ENCODE measurements around the gene LRP3. TPM values are rescaled to one million over a fixed set of nuclear protein-coding genes. Genes with fewer than 3 reads are reported as not detected.

The LRP3 gene
- total and polyA plus RNA-seq, 3 donors from 2014 or later = 21.8 to 50.9 (median 29.3) TPM

DNA sequence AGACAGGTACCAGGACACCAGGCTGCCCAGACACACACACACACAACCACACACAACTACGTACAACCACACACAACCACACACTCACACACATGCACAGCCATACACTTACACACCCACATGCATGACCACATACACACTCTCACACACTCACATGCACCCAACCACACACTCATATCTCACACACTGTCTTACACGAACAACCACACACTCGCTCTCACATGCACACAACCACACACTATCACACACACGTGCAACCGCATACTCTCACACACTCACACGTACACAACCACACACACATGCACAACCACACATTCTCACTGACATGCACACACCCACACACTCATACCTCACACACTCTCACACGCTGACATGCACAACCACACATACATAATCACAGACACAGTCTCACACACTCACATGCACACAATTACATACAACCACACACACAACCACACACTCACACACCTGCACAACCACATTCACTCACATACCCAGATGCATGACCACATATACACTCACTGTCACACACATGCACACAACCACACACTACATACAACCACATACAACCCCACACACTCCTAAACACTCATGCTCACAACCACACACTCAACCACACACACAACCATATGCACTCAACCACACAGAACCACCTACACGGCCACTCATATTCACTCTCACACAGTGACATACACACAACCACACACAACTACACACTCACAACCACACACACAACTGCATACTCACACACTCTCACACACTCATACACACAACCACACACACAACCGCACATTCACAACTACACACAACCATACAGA, 39.1 kb downstream of the LRP3 start:
- DNase-seq = no peak
- no peak overlapping the region for H3K27ac ChIP-seq
- no peaks in the 10 kb centered on the region for H3K9me3 ChIP-seq
- intact Hi-C loops (cut with DNase I; ENCODE audit: low total_unique reads) = loop anchor here (10.0 kb wide), 1 partner anchor 542 kb away; no protein-coding TSS in a partner anchor
- no peak overlapping the region for H3K4me3 ChIP-seq
- 73 to 90% methylated on average over 9 of the region's 9 CpGs for WGBS, 2 donors
- H3K36me3 ChIP-seq (ENCODE audit: low read depth, missing control alignments) = no peaks in the 10 kb centered on the region
- TF ChIP-seq, protein P1, sequence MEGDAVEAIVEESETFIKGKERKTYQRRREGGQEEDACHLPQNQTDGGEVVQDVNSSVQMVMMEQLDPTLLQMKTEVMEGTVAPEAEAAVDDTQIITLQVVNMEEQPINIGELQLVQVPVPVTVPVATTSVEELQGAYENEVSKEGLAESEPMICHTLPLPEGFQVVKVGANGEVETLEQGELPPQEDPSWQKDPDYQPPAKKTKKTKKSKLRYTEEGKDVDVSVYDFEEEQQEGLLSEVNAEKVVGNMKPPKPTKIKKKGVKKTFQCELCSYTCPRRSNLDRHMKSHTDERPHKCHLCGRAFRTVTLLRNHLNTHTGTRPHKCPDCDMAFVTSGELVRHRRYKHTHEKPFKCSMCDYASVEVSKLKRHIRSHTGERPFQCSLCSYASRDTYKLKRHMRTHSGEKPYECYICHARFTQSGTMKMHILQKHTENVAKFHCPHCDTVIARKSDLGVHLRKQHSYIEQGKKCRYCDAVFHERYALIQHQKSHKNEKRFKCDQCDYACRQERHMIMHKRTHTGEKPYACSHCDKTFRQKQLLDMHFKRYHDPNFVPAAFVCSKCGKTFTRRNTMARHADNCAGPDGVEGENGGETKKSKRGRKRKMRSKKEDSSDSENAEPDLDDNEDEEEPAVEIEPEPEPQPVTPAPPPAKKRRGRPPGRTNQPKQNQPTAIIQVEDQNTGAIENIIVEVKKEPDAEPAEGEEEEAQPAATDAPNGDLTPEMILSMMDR (IDR thresholded peaks at IDR 0.05) = no peak
- TF ChIP-seq POLR2A (IDR thresholded peaks at IDR 0.05) = no peak
- H3K4me1 ChIP-seq = no peaks in the 10 kb centered on the region
- H3K27me3 ChIP-seq = no peaks in the 10 kb centered on the region

- Histone ChIP-seq H3K9me3 (no peaks in the 10 kb centered on the region), H3K36me3 (ENCODE audit: low read depth, missing control alignments) (no peaks in the 10 kb centered on the region), H3K27ac (no peak overlapping the region), H3K4me1 (no peaks in the 10 kb centered on the region), H3K4me3 (no peak overlapping the region), H3K27me3 (no peaks in the 10 kb centered on the region)
- TF ChIP-seq, protein P1 (IDR thresholded peaks at IDR 0.05) = no peak
- TF ChIP-seq POLR2A (IDR thresholded peaks at IDR 0.05) = no peak
- WGBS, 2 donors = 78 to 79% methylated on average over 8 of the region's 8 CpGs
- no peak for DNase-seq
- intact Hi-C loops (cut with DNase I; ENCODE audit: low total_unique reads) = loop anchor here (10.0 kb wide), 1 partner anchor 541 kb away; no protein-coding TSS in a partner anchor
Observed at GRCh38 chr19:33234092-33234491, 40.0 kb downstream of the LRP3 start.

GRCh38 chr19:33234736-33235135, 40.6 kb downstream of the LRP3 start:
- TF ChIP-seq POLR2A (IDR thresholded peaks at IDR 0.05) = no peak
- TF ChIP-seq, protein P1 (IDR thresholded peaks at IDR 0.05) = no peak
- Histone ChIP-seq H3K36me3 (ENCODE audit: low read depth, missing control alignments) (no peaks in the 10 kb centered on the region), H3K4me1 (no peaks in the 10 kb centered on the region), H3K27me3 (no peaks in the 10 kb centered on the region), H3K9me3 (no peaks in the 10 kb centered on the region), H3K4me3 (no peak overlapping the region), H3K27ac (no peak overlapping the region)
- WGBS, 2 donors = 63 to 70% methylated on average over 2 to 9 of the region's 9 CpGs
- intact Hi-C loops (cut with DNase I; ENCODE audit: low total_unique reads) = loop anchor here (5.0 to 10.0 kb wide), 2 partner anchors 173 to 540 kb away; no protein-coding TSS in a partner anchor
- DNase-seq = no peak

DNA sequence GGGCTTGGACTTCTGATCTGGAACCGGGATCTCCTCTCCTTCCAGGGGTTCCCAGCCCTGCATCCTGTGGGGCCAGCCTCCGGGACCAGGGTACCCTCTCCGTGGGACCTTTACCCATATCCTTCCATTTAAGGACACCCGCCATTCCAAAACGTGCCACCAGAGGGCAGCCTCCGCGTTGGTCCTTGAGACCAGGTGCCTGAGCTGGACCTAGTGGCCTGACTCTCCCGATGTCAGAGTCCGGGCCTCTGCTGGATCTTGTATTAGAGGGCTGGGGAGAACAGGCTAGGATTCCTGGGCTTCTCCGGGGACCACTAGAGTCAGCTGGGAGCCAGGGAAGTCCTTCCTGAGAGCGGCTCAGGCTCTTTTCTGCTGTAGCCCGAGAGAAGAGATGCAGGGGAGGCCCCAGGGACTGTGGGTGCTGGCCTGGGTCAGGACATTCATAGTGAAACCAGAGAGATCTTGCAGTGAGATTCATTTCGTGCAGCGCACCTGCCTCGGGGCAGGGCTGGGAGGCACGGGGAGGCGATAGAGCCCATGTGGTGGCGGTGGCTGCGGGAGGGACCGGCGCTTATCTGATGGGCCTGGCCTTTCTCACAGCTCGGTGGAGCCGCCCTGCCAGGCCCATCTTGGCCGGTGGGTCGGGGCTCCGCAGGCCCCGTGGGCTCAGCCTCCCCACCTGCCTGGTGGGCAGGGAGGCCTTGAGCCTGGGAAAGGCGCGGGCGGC, 41.3 kb downstream of the LRP3 start:
- Histone ChIP-seq H3K27ac (no peak overlapping the region), H3K4me1 (no peaks in the 10 kb centered on the region), H3K9me3 (no peaks in the 10 kb centered on the region), H3K36me3 (ENCODE audit: low read depth, missing control alignments) (no peaks in the 10 kb centered on the region), H3K27me3 (no peaks in the 10 kb centered on the region), H3K4me3 (no peak overlapping the region)
- WGBS, 2 donors = 41 to 65% methylated on average over 13 to 30 of the region's 30 CpGs
- intact Hi-C loops (cut with DNase I; ENCODE audit: low total_unique reads) = loop anchor here (5.0 to 10.0 kb wide), 2 partner anchors 172 to 539 kb away; no protein-coding TSS in a partner anchor
- DNase-seq = peak; percentile 93
- no peak for TF ChIP-seq POLR2A (IDR thresholded peaks at IDR 0.05)
- TF ChIP-seq, protein P1 (IDR thresholded peaks at IDR 0.05) = peak; percentile 76 to 87 (median 82)
